Mesenteric fat pad (tissue), 1 donor: ENCODE data around the gene CHMP4B. TPM values are rescaled to one million over a fixed set of nuclear protein-coding genes. Genes with fewer than 3 reads are reported as not detected.
A peak's percentile ranks its signal among the peaks of the same experiment; 100 is the strongest.

Experiments
- DNase-seq: peaks from one replicate; pipeline ENCODE4 v3.0.0-alpha.2; 2020; ENCODE audit warnings: low spot score
- long read RNA-seq: library from polyadenylated mRNA; unstranded; transcript quantifications from one replicate; pipeline ENCODE4 v2.0.0, GENCODE V29; 2020
- total RNA-seq: library from RNA; stranded (reverse); fragmentation: NEBNext Ultra II Directional; extraction: Animal tissue kit (Norgen Biotek cat#: 25700); gene quantifications from one replicate; pipeline ENCODE4 v1.2.1, GENCODE V29; 2021
- donor health status: DM: yes; HTN: yes; CAD: no.

Gene CHMP4B
- total RNA-seq = 85.2 TPM
- long read RNA-seq, partial matches to known transcripts = 1 of 4 reads
- long read RNA-seq, other reads (novel, unspliced or antisense) = 3 of 4 reads

- DNase-seq = peak; percentile 100
Measured at GRCh38 chr20:33810885-33811775, at the start of gene CHMP4B. TSS of gene CHMP4B (plus strand) at chr20:33811348. CDS start at chr20:33811469, 121 bp downstream.

GRCh38 chr20:33761698-33762250, 49.4 kb upstream of the CHMP4B start:
- DNase-seq = no peak

DNA sequence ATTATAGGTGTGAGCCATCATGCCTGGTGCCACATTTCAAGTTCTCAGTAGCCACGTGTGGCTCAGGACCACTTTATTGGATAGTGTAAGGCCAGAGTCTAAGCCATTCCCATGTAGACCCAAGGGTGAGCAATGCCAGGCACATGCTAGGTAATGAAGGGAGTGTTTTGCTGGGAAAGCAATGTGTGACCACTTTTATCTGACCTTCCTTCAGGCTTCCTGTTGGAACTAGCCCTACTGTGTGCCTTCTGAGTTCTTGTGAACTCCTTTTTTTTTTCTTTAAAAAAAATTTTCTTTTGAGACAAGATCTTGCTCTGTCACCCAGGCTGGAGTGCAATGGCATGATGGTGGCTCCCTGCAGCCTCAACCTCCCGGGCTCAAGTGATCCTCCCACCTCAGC, 46.0 kb upstream of the CHMP4B start:
- no peak for DNase-seq

GRCh38 chr20:33765592-33765991, 45.6 kb upstream of the CHMP4B start:
- no peak for DNase-seq

DNA sequence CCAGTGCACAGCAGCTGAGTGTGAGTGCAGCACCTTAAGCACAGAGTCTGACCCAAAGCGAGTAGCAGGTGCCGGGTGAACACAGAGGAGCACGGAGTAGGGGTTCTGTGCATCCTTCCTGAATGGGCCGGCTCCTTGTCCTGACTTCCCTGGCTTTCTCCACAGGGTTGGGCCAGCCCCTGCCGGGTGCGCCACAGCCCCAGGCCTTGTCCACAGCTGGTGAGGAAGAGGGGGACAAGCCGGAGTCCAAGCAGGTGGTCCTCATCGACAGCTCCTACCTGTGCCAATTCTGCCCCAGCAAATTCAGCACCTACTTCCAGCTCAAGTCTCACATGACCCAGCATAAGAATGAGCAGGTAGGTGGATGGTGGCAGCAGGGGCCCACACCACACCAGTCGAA, 44.5 kb upstream of the CHMP4B start:
- DNase-seq = no peak

DNA sequence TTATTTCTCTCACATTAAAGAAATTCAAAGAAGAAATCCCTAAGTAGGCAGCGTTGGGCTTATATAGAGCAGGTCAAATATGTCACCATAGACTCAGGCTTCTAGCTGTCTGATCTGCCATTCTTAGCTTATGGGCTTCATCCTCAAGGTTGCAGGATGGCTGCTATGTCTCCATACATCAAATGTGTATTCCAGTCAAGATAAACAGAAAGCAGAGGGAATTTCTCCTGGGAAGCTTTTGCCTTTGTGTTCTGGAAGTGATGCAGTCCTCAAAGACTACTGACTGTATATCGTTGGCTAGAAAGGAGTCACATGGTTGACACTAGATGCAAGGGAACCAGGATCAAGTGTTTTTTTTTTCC, 43.4 kb upstream of the CHMP4B start:
- DNase-seq = no peak

- DNase-seq = no peak
Measured at GRCh38 chr20:33769043-33769442, 42.1 kb upstream of the CHMP4B start.

DNA sequence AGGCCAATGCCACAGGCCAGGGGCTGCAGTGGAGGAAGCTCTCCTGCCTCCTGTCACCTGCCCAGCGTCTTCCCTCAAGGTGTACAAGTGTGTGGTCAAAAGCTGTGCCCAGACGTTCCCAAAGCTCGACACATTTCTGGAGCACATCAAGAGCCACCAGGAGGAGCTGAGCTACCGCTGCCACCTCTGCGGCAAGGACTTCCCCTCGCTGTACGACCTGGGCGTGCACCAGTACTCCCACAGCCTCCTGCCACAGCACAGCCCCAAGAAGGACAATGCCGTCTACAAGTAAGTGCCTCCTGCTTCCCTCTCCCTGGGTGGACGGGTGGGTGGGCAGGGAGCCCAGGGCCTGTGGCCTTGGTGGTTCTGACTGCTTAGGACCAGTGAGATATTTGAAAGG, 41.1 kb upstream of the CHMP4B start:
- no peak for DNase-seq

DNA sequence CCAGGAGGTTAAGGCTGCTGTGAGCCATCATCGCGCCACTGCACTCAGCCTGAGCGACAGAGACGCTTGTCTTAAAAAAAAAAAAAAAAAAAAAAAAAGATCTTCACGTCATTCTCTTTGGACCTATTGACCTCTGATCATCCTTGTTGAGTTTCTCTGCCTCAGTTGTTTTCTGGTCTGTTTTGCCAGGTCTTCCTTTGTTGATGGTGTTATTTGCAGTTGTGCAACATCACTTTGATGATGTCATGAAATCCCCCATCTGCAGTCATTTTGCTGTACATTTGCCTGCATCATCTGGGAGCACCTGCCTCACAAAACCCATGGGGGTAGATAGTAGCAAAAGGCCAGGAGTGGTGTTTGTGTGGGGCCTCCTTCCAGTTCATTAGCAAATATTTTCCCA, 39.2 kb upstream of the CHMP4B start:
- no peak for DNase-seq

- no peak for DNase-seq
Measured at GRCh38 chr20:33772439-33772838, 38.7 kb upstream of the CHMP4B start.

DNA sequence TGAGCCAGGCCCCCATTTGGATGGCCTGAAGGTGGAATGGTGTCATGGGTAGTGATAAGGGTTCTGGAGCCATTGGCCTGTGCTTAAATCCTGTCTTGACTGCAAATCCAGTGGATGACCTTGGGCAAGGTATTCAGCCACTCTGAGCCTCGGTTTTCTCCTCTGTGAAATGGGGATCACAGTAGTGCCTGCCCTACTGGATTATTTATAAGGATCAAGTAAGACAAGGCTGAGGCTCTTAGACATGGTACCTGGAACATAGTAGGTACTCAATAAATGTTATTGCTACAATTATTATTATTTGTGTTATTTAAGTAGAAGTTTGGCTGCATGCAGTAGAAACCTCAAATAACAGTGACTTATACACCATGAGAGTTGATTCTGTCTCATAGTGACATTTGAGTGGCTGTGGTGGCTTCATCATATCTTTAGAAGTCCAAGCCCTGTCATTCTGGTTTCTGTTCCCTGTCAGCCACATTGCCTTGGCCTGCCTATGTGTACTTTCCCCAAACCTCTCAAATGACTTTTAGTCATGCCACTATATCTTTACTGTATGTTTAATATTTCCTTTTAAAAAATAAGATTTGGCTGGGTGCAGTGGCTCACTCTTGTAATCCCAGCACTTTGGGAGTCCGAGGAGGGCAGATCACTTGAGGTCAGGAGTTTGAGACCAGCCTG, 37.6 kb upstream of the CHMP4B start:
- no peak for DNase-seq

GRCh38 chr20:33777816-33778215, 33.3 kb upstream of the CHMP4B start:
- DNase-seq = no peak

GRCh38 chr20:33781133-33781532, 30.0 kb upstream of the CHMP4B start:
- no peak for DNase-seq

DNA sequence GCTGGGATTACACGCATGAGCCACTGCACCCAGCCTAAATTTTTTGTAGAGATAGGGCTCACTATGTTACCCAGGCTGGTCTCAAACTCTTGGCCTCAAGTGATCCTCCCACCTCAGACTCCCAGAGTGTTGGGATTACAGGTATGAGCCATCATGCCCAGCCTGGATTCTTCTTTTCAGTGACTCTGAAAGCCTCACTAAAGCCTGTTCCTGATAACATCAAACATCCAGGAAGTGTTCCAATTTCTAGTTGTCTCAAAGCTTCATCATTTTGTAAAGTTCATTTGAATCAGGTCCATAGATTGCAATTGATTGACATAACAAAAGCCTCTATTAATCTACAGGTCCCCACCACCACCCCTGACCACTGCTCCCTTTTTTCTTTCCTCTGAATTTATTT, 29.2 kb upstream of the CHMP4B start:
- no peak for DNase-seq

DNA sequence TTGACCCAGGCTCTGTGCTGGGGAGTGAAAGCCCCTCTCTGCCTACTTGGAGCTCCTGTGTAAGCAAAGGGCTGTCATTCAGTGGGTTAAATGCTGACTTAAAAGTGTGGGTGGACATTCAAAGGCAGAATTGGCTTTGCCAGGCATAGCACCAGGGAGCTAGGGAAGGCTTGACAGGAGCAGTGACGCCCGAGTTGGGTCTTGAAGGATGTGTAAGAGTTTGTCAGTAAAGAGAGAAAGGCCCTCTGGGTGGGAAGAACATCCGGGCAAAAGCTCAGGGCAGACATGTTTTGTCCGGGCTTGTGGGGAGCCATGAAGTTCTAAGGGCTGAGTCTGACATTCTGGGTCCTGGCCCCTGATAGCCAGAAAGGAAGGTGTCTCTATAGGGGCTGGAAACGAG, 27.9 kb upstream of the CHMP4B start:
- DNase-seq = no peak

DNA sequence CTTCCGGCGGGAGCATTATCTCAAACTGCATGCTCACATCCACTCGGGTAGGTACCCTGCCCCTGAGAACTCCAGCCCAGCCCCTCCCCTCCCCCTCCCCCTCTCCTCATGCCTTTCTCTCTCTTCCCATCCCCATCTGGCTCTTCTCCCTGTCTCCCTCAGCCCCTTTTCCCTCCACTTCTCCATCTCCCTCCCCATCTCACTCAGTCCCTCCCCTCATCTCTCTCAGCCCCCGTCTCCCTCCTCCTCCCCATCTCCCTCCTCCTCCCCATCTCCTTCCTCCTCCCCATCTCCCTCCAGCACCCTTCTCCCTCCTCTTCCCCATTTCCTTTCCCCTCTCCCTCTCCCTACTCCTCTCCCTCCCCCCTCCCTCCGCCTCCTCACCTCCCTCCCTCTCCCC, 27.3 kb upstream of the CHMP4B start:
- DNase-seq = no peak

- no peak for DNase-seq
Measured at GRCh38 chr20:33784225-33784624, 26.9 kb upstream of the CHMP4B start.

- no peak for DNase-seq
Measured at GRCh38 chr20:33785503-33785902, 25.6 kb upstream of the CHMP4B start.

DNA sequence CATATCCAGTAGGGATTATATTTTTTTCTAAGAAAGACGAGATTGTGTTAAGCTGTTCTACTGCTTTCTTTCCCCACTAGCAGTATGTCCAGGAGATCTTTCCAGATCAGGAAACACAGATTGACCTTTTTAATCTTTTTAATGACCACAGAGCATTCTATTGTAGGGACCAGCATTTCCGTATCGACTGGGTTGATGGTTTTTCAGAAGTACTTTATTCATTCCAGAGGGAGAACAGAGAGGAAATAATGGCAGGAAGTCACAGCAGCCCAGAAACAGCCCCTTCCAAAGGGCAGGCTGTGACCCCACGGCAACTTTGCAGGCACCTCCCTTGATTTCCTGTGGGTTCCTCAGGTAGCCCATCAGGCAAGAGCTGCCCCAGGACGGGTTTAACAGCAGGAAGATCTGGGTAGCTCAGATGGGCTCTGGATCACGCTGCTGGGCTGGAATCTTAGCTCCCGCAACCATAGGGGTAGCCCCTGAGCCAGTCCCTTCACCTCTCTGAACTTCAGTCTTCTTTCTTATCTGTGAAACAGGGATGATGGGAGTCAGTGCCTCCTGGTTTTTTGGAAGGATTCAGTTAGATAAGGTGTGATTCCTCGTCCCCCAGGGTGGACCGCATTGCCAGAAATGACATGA, 23.8 kb upstream of the CHMP4B start:
- DNase-seq = no peak

DNA sequence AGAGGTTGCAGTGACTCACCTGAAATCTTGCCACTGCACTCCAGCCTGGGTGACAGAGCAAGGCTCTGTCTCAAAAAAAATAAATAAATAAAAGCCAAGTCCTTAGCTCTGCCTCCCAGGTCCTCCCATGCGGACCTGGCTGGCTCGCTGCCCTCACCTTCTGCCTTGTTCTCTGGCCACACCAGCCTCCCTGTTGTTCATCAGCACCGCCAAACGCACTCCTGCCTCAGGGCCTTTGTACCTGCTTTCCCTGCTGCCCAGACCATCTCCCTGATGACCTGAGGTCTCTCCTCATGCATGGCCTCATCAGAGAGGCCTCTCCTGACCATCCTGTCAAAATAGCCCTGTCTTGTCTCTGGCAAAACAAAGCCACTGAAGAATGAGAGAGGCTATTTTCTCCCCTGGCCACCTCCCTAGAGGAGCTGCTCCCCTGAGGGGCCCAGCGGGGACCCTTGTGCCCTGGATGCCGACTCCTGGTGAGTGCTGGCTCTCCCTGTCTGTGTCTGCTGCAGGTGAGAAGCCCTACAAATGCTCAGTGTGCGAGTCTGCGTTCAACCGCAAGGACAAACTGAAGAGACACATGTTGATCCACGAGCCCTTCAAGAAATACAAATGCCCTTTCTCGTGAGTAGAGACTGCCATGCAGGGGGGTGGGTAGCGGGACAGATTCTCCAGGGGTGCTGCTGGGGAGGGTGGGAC, 22.6 kb upstream of the CHMP4B start:
- DNase-seq = no peak
